Measurements from ENCODE around the gene SBNO2. TPM values are rescaled to one million over a fixed set of nuclear protein-coding genes. Genes with fewer than 3 reads are reported as not detected.

Gene SBNO2
- total RNA-seq, 2 experiments from 2014 or later = 112 to 117 TPM

DNA sequence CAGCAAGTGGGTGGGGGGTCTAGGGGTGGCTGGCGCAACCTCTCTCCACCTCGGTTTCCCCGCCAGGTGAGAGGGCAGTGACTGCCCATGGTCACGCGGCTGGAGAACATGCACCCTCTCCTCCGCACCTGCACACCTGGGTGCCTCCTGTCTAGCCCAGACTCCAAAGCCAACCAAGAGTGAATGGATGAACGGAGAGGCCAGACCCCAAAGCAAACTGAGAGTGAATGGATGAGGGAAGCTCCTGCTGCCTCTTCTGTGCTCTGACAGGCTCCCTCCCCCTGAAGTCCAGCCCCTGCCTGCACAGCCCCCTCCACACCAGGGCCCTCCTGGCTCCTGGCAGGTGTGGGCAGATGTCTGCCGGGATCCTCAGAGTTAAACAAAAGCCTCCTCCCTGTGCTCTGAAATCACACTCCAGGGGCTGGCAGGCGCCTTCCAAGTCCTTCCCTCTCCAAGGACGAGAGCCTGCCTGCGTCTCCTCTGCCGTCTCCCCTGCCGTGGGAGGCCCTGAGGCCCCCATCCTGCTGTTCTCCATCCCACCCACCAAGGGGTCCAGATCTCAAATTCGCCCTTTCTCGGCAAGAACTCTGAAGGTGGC lies 2.2 kb downstream of the SBNO2 start:
- Mint-ChIP-seq H3K36me3 (ENCODE audit: low read depth) (no peaks in the 10 kb centered on the region), H3K27me3 (ENCODE audit: low read depth) (no peaks in the 10 kb centered on the region), H3K27ac (peak overlapping the region; percentile 59), H3K9me3 (no peaks in the 10 kb centered on the region), H3K4me1 (ENCODE audit: low read depth) (peaks cover 41% of the 10 kb centered on the region), H3K4me3 (peak overlapping the region; percentile 87)
- intact Hi-C loops (cut with micrococcal nuclease) = no loop called here
- DNase-seq = no peak
- CTCF ChIA-PET = no interaction called here

DNA sequence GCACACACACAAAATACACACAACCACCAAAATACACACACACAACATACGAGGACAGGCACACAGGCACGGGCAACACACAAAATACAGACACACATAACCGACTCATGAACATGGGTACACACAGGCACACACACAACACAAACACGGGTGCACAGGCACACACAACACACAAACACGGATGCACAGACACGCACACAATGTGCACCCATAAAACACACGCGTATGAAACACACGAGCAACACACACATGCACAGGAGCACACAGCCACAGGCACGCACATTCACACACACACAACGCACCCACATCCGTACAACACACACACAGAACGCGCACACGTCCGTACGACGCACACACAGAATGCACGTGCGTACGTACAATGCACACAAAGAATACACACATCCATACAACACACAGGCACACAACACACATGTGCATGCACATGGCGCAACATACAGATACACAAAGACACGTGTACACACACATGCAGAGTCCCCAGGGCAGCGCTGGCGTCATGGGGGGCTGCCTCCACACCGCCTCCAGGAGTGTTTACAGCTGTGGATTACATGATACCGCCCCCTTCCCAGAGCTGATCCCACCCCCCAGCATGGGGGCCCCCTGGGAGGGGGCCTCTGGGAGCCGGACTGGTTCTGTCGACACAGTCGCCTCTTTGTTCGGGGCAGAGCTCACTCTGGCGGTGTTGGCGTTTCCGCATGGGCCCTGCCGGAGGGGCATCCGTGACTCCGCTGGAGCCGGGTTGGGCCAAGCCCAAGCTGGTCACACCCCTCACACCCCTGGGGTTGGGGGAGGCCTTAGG lies 2.9 kb downstream of the SBNO2 start:
- no peak for DNase-seq
- H3K4me1 Mint-ChIP-seq (ENCODE audit: low read depth) = peaks cover 41% of the 10 kb centered on the region
- H3K36me3 Mint-ChIP-seq (ENCODE audit: low read depth) = no peaks in the 10 kb centered on the region
- no peaks in the 10 kb centered on the region for H3K27me3 Mint-ChIP-seq (ENCODE audit: low read depth)
- peak overlapping the region; percentile 43 for H3K27ac Mint-ChIP-seq
- peak overlapping the region; percentile 3 for H3K4me3 Mint-ChIP-seq
- H3K9me3 Mint-ChIP-seq = no peaks in the 10 kb centered on the region
- intact Hi-C loops (cut with micrococcal nuclease) = no loop called here
- CTCF ChIA-PET = no interaction called here

DNA sequence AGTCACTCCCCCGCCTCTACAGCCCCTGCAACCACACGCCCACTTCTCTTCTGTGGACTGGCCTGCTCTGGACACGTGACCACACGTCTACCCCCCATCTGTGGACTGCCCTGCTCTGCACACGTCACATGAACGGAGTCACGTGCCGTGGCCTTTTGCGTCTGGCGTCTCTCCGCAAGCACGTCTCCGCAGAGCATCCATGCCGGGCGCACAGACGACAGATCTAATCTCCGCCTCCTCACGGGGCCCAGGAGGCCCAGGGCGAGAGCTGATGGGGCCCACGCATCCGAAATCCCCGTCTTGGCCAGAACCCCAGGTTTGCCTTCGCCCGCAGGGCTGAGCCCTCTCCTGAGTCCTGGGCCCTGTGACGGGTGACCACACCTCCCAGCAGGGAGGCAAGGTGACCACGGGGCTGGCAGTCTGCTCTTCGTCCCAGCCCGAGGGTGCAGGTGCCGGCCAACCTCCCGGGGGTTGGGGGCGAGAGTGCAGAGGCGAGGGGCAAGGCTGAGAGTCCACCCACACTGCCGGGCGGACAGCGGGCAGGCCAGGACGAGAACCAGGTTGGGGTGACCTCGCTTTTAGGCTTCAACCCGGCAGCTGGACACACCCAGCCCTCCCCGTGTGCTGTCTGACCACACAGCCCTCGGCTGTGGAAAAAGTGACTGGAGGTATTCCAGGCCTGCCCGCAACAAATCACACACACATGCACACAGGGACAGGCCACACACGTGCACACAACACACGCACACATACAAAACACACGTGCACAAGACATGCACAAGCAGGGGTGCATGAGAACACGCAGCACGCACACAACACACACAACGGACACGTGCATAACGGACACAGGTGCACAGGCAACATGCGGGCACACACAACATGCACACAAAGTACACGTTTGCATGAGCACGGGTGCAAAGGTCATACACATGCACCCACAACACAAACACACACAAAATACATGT lies 3.9 kb downstream of the SBNO2 start:
- Mint-ChIP-seq H3K4me1 (ENCODE audit: low read depth) (peaks cover 37% of the 10 kb centered on the region), H3K9me3 (no peaks in the 10 kb centered on the region), H3K27ac (no peak overlapping the region), H3K36me3 (ENCODE audit: low read depth) (no peaks in the 10 kb centered on the region), H3K27me3 (ENCODE audit: low read depth) (no peaks in the 10 kb centered on the region), H3K4me3 (no peak overlapping the region)
- DNase-seq = no peak
- intact Hi-C loops (cut with micrococcal nuclease) = no loop called here
- CTCF ChIA-PET = no interaction called here

DNA sequence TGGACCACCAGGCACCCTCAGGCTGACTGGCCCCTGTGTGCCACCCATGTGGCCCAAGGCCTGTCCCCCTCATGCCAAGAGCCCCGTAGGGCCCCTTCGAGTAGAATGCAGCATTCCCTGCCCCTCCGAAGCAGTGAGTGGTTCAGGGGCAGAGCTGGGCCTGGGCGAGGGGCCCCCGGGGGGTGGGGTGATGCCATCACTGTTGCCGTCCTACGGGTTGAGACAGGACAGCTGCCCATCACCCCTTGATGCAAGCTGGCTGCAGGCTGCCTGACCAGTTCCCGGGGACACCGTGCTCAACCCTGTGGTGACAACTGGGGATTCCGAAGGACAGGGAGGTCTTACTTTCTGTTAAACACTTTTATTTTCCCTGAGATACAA lies 4.7 kb downstream of the SBNO2 start:
- no peaks in the 10 kb centered on the region for H3K36me3 Mint-ChIP-seq (ENCODE audit: low read depth)
- no peaks in the 10 kb centered on the region for H3K9me3 Mint-ChIP-seq
- no peak for DNase-seq
- peaks cover 30% of the 10 kb centered on the region for H3K4me1 Mint-ChIP-seq (ENCODE audit: low read depth)
- H3K27ac Mint-ChIP-seq = no peak overlapping the region
- H3K4me3 Mint-ChIP-seq = no peak overlapping the region
- intact Hi-C loops (cut with micrococcal nuclease) = no loop called here
- CTCF ChIA-PET = no interaction called here
- H3K27me3 Mint-ChIP-seq (ENCODE audit: low read depth) = no peaks in the 10 kb centered on the region

DNA sequence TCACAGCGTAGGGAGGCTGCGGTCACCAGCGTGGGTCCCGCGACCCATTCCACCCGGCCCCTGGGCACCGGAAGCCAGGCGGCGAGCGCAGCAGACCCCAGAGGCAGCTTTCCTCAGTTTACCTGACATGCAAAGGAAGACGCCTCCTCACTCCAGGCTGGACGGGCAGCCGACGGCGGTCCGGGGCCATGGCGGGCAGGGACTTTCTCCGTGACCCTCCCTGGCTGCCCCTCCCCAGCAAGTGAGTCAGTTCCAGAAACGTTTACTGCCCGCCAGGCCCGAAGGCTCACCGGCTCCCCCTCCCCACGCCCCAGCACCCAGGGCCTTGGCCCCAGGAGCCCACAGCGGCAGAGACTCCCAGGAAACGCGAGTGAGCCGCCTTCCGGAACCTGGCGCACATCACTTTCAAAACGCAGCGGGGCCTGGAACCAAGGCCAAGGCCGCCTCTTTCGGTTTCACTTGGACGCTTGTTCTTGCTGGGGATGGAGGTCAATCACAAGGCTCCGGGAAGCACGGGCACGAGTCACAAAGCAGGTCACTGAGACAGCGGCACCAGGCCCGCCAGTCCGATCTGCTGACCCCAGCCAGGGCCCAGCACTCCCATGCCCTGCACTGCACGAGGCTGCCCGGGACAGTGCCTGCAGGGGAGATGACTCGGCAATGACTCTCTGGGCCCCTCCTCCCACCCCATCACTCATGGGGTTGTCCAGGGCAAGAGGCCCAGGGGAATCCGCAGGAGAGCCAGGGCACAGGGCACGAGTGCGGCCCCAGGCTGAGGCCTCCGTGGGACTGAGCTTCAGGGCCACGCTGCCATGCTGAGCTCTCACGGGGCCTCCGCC lies 5.3 kb downstream of the SBNO2 start:
- CTCF ChIA-PET = interaction anchor here (0.6 to 0.8 kb wide), 2 partner anchors 35 to 258 kb away, joined by 3 to 4 read pairs; no protein-coding TSS in a partner anchor
- Mint-ChIP-seq H3K4me3 (no peak overlapping the region), H3K4me1 (ENCODE audit: low read depth) (peaks cover 28% of the 10 kb centered on the region), H3K27me3 (ENCODE audit: low read depth) (no peaks in the 10 kb centered on the region), H3K36me3 (ENCODE audit: low read depth) (no peaks in the 10 kb centered on the region), H3K27ac (no peak overlapping the region), H3K9me3 (no peaks in the 10 kb centered on the region)
- DNase-seq = no peak
- intact Hi-C loops (cut with micrococcal nuclease) = no loop called here

DNA sequence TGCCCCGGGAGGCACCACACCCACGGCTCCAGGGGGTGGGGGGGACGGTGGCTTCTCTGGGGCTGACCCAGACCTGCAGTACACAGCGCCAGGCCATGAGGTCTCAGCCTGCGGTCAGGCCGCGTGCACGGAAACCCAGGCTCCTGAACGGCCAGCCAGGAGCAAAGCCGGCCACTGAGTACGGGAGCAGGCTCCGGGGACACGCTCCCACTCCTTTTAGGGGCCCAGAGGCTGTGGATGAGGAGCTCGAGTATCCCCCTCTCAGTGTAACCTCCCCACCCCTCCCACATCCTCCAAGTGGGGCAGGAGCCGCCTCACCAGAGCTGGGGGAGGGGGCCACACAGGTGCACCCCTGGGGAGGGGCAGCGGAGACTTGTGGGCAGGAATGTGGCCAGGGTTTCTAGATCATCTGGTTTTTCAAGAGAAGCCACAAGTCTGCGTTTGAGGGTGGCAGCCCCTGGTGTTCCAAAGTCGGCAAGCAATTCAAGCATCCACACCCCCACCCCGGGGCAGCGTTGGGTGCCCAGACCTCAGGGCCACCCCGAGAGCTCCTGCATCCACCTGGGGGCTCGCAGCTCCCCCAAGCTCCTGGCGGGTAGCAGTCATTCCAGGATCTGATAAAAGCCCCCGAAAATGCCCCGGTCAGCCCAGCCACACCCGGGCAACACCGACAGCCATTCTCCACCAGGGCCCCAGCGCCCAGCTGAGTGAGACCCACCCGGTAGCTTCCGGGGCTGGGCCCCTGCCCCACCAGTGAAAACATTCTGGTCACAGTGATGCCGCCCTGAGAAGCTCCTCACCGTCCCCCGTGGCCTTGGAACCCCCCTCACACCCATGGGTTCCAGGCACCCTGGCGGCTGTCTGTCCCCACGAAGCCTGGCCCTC lies 6.1 kb downstream of the SBNO2 start:
- H3K27ac Mint-ChIP-seq = no peak overlapping the region
- peaks cover 27% of the 10 kb centered on the region for H3K4me1 Mint-ChIP-seq (ENCODE audit: low read depth)
- H3K27me3 Mint-ChIP-seq (ENCODE audit: low read depth) = no peaks in the 10 kb centered on the region
- H3K36me3 Mint-ChIP-seq (ENCODE audit: low read depth) = no peaks in the 10 kb centered on the region
- CTCF ChIA-PET = interaction anchor here (0.6 to 0.8 kb wide), 3 partner anchors 34 to 258 kb away, joined by 3 to 4 read pairs (median 4); no protein-coding TSS in a partner anchor
- no peaks in the 10 kb centered on the region for H3K9me3 Mint-ChIP-seq
- H3K4me3 Mint-ChIP-seq = no peak overlapping the region
- intact Hi-C loops (cut with micrococcal nuclease) = no loop called here
- DNase-seq = no peak

DNA sequence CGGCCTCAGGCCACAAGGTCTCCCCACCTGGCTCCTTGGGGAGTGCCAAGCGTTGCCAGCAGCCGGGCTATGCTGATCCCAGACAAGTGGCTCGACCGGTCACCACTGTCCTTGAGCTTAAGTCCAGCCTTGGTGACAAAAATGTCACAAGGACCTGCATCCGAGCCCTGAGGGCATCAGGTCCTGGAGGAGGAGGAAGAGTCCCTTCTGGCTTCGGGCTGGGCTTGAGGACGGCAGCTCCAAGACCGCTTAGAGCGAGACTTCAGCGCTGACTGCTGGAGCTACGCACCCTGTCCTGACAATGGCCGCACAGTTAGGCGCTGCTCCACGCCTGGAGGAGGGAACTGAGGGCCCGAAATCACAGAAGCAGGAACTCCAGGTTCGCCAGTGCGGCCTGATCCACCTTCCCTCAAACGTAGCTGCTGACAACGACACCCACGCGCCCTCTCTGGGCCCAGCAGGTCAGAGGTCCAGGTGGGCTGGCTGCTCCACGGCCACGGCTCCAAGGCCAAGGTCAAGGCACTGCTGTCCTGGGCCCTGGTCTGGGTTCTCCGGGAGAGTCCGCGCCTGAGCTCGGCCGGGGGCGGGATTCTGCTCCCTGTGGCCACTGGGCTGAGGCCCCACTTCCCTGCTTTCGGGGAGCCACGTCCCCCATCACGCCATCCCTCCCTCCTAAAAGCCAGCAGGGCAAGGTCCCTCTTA lies 7.0 kb downstream of the SBNO2 start:
- Mint-ChIP-seq H3K36me3 (ENCODE audit: low read depth) (no peaks in the 10 kb centered on the region), H3K27ac (no peak overlapping the region), H3K9me3 (no peaks in the 10 kb centered on the region), H3K27me3 (ENCODE audit: low read depth) (no peaks in the 10 kb centered on the region), H3K4me3 (no peak overlapping the region), H3K4me1 (ENCODE audit: low read depth) (peaks cover 21% of the 10 kb centered on the region)
- CTCF ChIA-PET = interaction anchor here (0.6 kb wide), 1 partner anchor 850 kb away, joined by 5 read pairs; no protein-coding TSS in a partner anchor
- DNase-seq = no peak
- intact Hi-C loops (cut with micrococcal nuclease) = no loop called here

DNA sequence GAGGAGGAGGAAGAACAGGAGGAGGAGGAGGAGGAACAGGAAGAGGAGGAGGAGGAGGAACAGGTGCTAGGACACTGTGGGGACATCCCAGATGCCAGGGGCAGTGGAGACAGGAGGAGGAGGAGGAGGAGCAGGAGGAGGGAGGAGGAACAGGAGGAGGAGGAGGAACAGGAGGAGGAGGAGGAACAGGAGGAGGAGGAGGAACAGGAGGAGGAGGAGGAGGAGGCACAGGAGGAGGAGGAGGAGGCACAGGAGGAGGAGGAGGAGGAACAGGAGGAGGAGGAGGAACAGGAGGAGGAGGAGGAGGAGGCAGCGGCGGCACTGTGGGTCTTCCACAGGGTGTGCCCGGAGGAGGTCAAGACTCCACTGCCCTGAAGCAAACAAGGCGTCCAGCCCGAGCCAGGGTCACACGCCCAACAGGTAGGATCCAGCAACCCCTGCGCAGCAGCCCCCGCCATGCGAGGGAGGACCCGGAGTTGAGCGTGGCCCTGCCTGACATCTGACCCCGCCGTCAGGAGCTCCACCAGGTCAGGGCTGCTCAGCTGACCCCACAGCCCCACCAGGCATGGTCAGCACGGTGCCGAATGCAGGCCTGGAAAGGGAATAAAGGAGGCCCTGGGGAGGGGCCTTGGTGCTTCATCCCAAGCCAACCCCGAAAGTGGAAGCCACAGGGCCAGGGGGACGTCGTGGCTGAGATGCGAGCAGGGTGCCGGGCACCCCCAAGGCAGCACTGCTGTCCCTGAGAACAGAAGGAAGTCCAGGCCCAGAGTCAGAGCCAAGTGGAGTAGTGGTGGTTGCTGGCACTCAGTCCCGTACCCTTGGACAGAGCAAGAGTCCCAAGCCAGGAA lies 9.2 kb downstream of the SBNO2 start:
- no peaks in the 10 kb centered on the region for H3K9me3 Mint-ChIP-seq
- H3K27ac Mint-ChIP-seq = no peak overlapping the region
- no peaks in the 10 kb centered on the region for H3K27me3 Mint-ChIP-seq (ENCODE audit: low read depth)
- no peak overlapping the region for H3K4me3 Mint-ChIP-seq
- CTCF ChIA-PET = no interaction called here
- intact Hi-C loops (cut with micrococcal nuclease) = no loop called here
- peaks cover 14% of the 10 kb centered on the region for H3K4me1 Mint-ChIP-seq (ENCODE audit: low read depth)
- H3K36me3 Mint-ChIP-seq (ENCODE audit: low read depth) = no peaks in the 10 kb centered on the region
- DNase-seq = no peak

DNA sequence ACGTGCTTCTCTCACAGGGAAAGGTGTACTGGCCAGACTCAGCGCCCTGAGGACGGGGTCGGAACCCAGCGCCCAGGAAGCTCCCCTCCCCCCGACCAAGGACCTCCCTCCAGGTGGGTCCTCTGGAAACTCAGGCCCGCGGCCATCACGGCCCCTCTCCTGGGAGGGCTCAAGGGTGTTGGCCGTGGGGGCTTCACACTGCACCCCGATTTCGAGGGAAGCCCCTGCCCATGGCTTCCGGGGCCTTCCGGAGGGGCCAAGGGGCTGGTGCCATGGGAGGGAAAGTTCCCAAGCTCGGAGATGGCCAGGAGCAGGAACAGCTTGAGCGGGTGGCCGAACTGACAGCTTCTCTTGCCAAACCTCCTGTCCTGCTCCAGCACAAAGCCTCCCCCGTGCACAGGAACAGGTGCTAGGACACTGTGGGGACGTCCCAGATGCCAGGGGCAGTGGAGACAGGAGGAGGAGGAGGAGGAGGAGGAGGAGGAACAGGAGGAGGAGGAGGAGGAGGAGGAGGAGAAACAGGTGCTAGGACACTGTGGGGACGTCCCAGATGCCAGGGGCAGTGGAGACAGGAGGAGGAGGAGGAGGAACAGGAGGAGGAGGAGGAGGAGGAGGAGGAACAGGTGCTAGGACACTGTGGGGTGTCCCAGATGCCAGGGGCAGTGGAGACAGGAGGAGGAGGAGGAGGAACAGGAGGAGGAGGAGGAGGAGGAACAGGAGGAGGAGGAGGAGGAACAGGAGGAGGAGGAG lies 10.0 kb downstream of the SBNO2 start:
- Mint-ChIP-seq H3K27ac (no peak overlapping the region), H3K4me3 (no peak overlapping the region), H3K9me3 (no peaks in the 10 kb centered on the region), H3K4me1 (ENCODE audit: low read depth) (peaks cover 10% of the 10 kb centered on the region), H3K27me3 (ENCODE audit: low read depth) (no peaks in the 10 kb centered on the region), H3K36me3 (ENCODE audit: low read depth) (no peaks in the 10 kb centered on the region)
- CTCF ChIA-PET = no interaction called here
- DNase-seq = no peak
- intact Hi-C loops (cut with micrococcal nuclease) = no loop called here

Measured in activated naive CD4-positive, alpha-beta T cell treated with anti-CD3 and anti-CD28 coated beads for 36 hours (primary cell).